Gastroesophageal sphincter (tissue), 3 donors: ENCODE measurements around the gene ISCU.

ENCODE experiments used
- EP300 ChIP-seq: sonication (generic); formaldehyde crosslinking; IDR thresholded peaks from one replicate; pipeline ENCODE4 v1.6.1; 2017; ENCODE audit warnings: antibody characterized with exemption, mild to moderate bottlenecking
- POLR2AphosphoS5 ChIP-seq: sonication (generic); formaldehyde crosslinking; IDR thresholded peaks from one replicate; pipeline ENCODE4 v1.6.1; 2017; ENCODE audit warnings: antibody characterized with exemption
- TF ChIP-seq, protein P1 (sequence below), 4 experiments: fragments of 200-600 bp in 2 of 4; fragments of 450-650 bp in 2 of 4; sonication (generic) in 1 of 4; IDR thresholded peaks; one replicate each; pipeline ENCODE4 v1.5.1; 2017 to 2019; ENCODE audit warnings: antibody characterized with exemption in 4 of 4, mild to moderate bottlenecking in 2 of 4, moderate library complexity in 2 of 4

DNA sequence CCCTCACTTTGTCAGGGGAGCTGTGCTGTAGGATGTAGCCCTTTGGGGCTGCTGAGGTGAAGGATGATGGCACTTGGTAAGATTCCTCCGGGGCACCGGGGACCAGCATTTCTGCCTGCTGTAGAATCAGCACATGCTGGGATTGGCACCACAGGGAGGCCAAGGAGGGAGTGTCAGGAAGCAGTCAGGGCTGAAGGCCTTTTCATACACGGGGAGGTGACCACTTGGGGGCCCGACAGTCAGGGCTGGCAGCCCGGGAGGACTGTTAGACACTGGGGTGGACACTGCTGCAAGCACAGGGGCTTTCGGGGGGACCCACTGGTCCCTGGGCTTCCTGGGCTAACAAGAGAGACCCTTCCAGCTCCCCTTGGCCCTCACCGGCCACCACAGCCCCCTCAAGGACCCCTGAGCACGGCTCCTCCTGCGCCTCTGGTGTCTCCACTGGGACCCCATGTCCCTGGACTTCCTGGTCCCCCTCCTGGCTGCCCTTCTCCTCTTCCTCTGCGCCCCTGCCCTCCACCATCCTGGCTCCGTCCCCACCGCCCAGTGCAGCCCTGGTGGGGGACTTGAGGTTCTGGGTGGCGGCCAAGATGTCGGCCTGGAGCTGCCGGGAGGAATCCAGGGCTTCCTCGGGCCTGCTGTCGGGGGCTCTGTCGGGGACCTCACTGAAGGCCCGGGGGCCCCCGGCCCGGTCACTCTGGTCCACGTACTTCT lies 29.0 kb downstream of the ISCU start:
- TF ChIP-seq POLR2AphosphoS5 (no peak), EP300 (no peak)
- TF ChIP-seq, protein P1, sequence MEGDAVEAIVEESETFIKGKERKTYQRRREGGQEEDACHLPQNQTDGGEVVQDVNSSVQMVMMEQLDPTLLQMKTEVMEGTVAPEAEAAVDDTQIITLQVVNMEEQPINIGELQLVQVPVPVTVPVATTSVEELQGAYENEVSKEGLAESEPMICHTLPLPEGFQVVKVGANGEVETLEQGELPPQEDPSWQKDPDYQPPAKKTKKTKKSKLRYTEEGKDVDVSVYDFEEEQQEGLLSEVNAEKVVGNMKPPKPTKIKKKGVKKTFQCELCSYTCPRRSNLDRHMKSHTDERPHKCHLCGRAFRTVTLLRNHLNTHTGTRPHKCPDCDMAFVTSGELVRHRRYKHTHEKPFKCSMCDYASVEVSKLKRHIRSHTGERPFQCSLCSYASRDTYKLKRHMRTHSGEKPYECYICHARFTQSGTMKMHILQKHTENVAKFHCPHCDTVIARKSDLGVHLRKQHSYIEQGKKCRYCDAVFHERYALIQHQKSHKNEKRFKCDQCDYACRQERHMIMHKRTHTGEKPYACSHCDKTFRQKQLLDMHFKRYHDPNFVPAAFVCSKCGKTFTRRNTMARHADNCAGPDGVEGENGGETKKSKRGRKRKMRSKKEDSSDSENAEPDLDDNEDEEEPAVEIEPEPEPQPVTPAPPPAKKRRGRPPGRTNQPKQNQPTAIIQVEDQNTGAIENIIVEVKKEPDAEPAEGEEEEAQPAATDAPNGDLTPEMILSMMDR (IDR thresholded peaks at IDR 0.05) = no peak
